Neural cell (in vitro differentiated cells): Measurements from ENCODE around the gene OR13C8. TPM values are rescaled to one million over a fixed set of nuclear protein-coding genes. Genes with fewer than 3 reads are reported as not detected.
"Not testable (repeated sequence)": the region's sequence is repeated elsewhere in the genome, so short reads cannot be mapped to it uniquely, and the experiment has no call there.

Experiments
- H2AFZ ChIP-seq: fragments of 200-600, 300-800 bp; sonication (generic), shearing (Covaris generic); 2 replicates; pipeline ENCODE4 v1.6.0; 2014; ENCODE audit warnings: low read depth, mild to moderate bottlenecking, antibody characterized with exemption, low read length, moderate library complexity
- H3F3A ChIP-seq: fragments of 200-600 bp; shearing (Covaris generic); 2 replicates; pipeline ENCODE4 v1.6.1; 2016; ENCODE audit warnings: mild to moderate bottlenecking, moderate library complexity, mixed read lengths, antibody characterized with exemption, low read length; ENCODE audit not compliant: insufficient read depth, poor library complexity, severe bottlenecking
- H3K27ac ChIP-seq: fragments of 200-600, 300-800 bp; sonication (generic), shearing (Covaris generic); 2 replicates; pipeline ENCODE4 v1.5.1; 2014; ENCODE audit warnings: mild to moderate bottlenecking, low read length, moderate library complexity
- H3K27me3 ChIP-seq: fragments of 300-800, 200-600 bp; sonication (generic), shearing (Covaris generic); 2 replicates; pipeline ENCODE4 v1.6.0; 2014; ENCODE audit warnings: mild to moderate bottlenecking, low read depth, low read length, moderate library complexity; ENCODE audit not compliant: insufficient read depth
- H3K36me3 ChIP-seq: fragments of 300-800, 200-600 bp; sonication (generic), shearing (Covaris generic); 2 replicates; pipeline ENCODE4 v1.5.1; 2014; ENCODE audit warnings: mild to moderate bottlenecking, antibody characterized with exemption, low read length, moderate library complexity; ENCODE audit not compliant: insufficient read depth
- H3K4me2 ChIP-seq: fragments of 300-800, 200-600 bp; sonication (generic), shearing (Covaris generic); 2 replicates; pipeline ENCODE4 v1.6.0; 2014; ENCODE audit warnings: mild to moderate bottlenecking, low read length
- H3K4me3 ChIP-seq: fragments of 300-800, 200-600 bp; sonication (generic), shearing (Covaris generic); 2 replicates; pipeline ENCODE4 v1.5.1; 2014; ENCODE audit warnings: mild to moderate bottlenecking, low read length, moderate library complexity
- H3K79me2 ChIP-seq: fragments of 200-600 bp; shearing (Covaris generic); replicated peaks from 2 replicates; pipeline ENCODE4 v1.6.0; 2014; ENCODE audit warnings: mild to moderate bottlenecking, low read length, moderate library complexity; ENCODE audit not compliant: insufficient read depth
- H3K9ac ChIP-seq: fragments of 300-800, 200-600 bp; sonication (generic), shearing (Covaris generic); 2 replicates; pipeline ENCODE4 v1.6.1; 2016; ENCODE audit warnings: mild to moderate bottlenecking, low read length, mixed read lengths
- H3K9me2 ChIP-seq: fragments of 200-600 bp; shearing (Covaris generic); 2 replicates; pipeline ENCODE4 v1.6.1; 2016; ENCODE audit warnings: mild to moderate bottlenecking, low read length, mixed read lengths; ENCODE audit not compliant: insufficient read depth
- H3K9me3 ChIP-seq: fragments of 200-600, 300-800 bp; sonication (generic), shearing (Covaris generic); 2 replicates; pipeline ENCODE4 v1.6.1; 2016; ENCODE audit warnings: mild to moderate bottlenecking, mixed run types, low read length, moderate library complexity, mixed read lengths
- H4K20me1 ChIP-seq: fragments of 200-600 bp; shearing (Covaris generic); 2 replicates; pipeline ENCODE4 v1.6.1; 2016; ENCODE audit warnings: mild to moderate bottlenecking, mixed run types; ENCODE audit not compliant: insufficient read depth
- EP300 ChIP-seq: fragments of 450-650 bp; conservative IDR thresholded peaks from 2 replicates; pipeline ENCODE4 v1.6.1; 2014; ENCODE audit warnings: antibody characterized with exemption, mild to moderate bottlenecking, moderate library complexity; ENCODE audit not compliant: poor library complexity, severe bottlenecking
- EZH2 ChIP-seq: fragments of 200-600, 300-800 bp; shearing (Covaris generic), sonication (generic); IDR thresholded peaks from 2 replicates; pipeline ENCODE4 v1.6.1; 2014; ENCODE audit warnings: antibody characterized with exemption, low read length, borderline replicate concordance, mild to moderate bottlenecking; ENCODE audit not compliant: insufficient read depth, poor library complexity, severe bottlenecking
- MXI1 ChIP-seq: fragments of 450-650 bp; conservative IDR thresholded peaks from 2 replicates; pipeline ENCODE4 v1.6.1; 2014; ENCODE audit warnings: antibody characterized with exemption, mild to moderate bottlenecking; ENCODE audit not compliant: poor library complexity, severe bottlenecking
- POLR2AphosphoS5 ChIP-seq: IDR thresholded peaks from 2 replicates; pipeline ENCODE4 v1.6.1; 2012
- RAD21 ChIP-seq: fragments of 450-650 bp; conservative IDR thresholded peaks from 2 replicates; pipeline ENCODE4 v1.6.1; 2014; ENCODE audit warnings: antibody characterized with exemption, mild to moderate bottlenecking, moderate library complexity
- SMC3 ChIP-seq: fragments of 450-650 bp; conservative IDR thresholded peaks from 2 replicates; pipeline ENCODE4 v1.6.1; 2014; ENCODE audit warnings: antibody characterized with exemption, mild to moderate bottlenecking, moderate library complexity; ENCODE audit not compliant: poor library complexity
- TAF1 ChIP-seq: IDR thresholded peaks from 2 replicates; pipeline ENCODE4 v1.6.1; 2012; ENCODE audit warnings: low read depth
- polyA minus RNA-seq: library from RNA; depleted of rRNA, polyadenylated mRNA; stranded (reverse); fragments of >200 nt; gene quantifications from 2 replicates; pipeline ENCODE4 v1.2.3, GENCODE V29; 2014
- polyA plus RNA-seq: library from polyadenylated mRNA; depleted of rRNA; stranded (reverse); fragments of >200 nt; gene quantifications from 2 replicates; pipeline ENCODE4 v1.2.3, GENCODE V29; 2014
- TF ChIP-seq, protein P1 (sequence below): IDR thresholded peaks from 2 replicates; pipeline ENCODE4 v1.6.1; 2012; ENCODE audit warnings: borderline replicate concordance
- TF ChIP-seq, protein P2 (sequence below): fragments of 450-650 bp; IDR thresholded peaks from 2 replicates; pipeline ENCODE4 v1.5.1; 2014; ENCODE audit warnings: antibody characterized with exemption, mild to moderate bottlenecking, moderate library complexity; ENCODE audit not compliant: poor library complexity, severe bottlenecking

OR13C8 gene, protein sequence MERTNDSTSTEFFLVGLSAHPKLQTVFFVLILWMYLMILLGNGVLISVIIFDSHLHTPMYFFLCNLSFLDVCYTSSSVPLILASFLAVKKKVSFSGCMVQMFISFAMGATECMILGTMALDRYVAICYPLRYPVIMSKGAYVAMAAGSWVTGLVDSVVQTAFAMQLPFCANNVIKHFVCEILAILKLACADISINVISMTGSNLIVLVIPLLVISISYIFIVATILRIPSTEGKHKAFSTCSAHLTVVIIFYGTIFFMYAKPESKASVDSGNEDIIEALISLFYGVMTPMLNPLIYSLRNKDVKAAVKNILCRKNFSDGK
- polyA plus RNA-seq (not detected in 2 replicates), polyA minus RNA-seq (not detected in 2 replicates)

DNA sequence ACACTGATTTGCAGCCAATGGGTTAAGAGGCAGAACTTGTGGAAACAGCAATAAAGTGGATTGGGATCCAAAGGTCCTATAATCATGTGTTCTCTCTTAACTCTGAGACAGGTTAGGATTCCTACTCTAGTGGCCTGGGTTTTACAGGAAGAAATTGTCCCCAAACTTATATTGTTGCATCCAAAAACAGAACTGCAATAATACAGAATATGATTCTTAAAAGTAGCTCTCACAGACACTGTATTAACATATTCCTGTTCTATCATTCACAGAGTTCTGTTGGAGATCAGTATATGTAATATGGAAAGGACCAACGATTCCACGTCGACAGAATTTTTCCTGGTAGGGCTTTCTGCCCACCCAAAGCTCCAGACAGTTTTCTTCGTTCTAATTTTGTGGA is at the start of gene OR13C8:
Gene OR13C8, plus strand, starts transcription at position 301 of the 400 bp plus-strand sequence. Its CDS starts 0 bp downstream, at position 301.
- H3K4me2 ChIP-seq = no peak within 1 kb of the TSS
- no peak within 1 kb of the TSS for H3K27ac ChIP-seq
- H3K79me2 ChIP-seq = no peaks in the 10 kb centered on the region
- TF ChIP-seq, protein P1, sequence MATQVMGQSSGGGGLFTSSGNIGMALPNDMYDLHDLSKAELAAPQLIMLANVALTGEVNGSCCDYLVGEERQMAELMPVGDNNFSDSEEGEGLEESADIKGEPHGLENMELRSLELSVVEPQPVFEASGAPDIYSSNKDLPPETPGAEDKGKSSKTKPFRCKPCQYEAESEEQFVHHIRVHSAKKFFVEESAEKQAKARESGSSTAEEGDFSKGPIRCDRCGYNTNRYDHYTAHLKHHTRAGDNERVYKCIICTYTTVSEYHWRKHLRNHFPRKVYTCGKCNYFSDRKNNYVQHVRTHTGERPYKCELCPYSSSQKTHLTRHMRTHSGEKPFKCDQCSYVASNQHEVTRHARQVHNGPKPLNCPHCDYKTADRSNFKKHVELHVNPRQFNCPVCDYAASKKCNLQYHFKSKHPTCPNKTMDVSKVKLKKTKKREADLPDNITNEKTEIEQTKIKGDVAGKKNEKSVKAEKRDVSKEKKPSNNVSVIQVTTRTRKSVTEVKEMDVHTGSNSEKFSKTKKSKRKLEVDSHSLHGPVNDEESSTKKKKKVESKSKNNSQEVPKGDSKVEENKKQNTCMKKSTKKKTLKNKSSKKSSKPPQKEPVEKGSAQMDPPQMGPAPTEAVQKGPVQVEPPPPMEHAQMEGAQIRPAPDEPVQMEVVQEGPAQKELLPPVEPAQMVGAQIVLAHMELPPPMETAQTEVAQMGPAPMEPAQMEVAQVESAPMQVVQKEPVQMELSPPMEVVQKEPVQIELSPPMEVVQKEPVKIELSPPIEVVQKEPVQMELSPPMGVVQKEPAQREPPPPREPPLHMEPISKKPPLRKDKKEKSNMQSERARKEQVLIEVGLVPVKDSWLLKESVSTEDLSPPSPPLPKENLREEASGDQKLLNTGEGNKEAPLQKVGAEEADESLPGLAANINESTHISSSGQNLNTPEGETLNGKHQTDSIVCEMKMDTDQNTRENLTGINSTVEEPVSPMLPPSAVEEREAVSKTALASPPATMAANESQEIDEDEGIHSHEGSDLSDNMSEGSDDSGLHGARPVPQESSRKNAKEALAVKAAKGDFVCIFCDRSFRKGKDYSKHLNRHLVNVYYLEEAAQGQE = no peak
- no peak for TF ChIP-seq POLR2AphosphoS5
- TF ChIP-seq EZH2 = no peak
- no peak for TF ChIP-seq RAD21
- TF ChIP-seq TAF1 = no peak
- TF ChIP-seq EP300 = no peak
- TF ChIP-seq MXI1 = no peak
- TF ChIP-seq, protein P2, sequence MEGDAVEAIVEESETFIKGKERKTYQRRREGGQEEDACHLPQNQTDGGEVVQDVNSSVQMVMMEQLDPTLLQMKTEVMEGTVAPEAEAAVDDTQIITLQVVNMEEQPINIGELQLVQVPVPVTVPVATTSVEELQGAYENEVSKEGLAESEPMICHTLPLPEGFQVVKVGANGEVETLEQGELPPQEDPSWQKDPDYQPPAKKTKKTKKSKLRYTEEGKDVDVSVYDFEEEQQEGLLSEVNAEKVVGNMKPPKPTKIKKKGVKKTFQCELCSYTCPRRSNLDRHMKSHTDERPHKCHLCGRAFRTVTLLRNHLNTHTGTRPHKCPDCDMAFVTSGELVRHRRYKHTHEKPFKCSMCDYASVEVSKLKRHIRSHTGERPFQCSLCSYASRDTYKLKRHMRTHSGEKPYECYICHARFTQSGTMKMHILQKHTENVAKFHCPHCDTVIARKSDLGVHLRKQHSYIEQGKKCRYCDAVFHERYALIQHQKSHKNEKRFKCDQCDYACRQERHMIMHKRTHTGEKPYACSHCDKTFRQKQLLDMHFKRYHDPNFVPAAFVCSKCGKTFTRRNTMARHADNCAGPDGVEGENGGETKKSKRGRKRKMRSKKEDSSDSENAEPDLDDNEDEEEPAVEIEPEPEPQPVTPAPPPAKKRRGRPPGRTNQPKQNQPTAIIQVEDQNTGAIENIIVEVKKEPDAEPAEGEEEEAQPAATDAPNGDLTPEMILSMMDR = no peak
- no peak for TF ChIP-seq SMC3
- no peaks in the 10 kb centered on the region for H3K9me2 ChIP-seq
- H3K27me3 ChIP-seq = no peaks in the 10 kb centered on the region
- H3F3A ChIP-seq = no peaks in the 10 kb centered on the region
- H3K4me3 ChIP-seq = no peak within 1 kb of the TSS
- H3K36me3 ChIP-seq = no peaks in the 10 kb centered on the region
- no peak within 1 kb of the TSS for H2AFZ ChIP-seq
- H4K20me1 ChIP-seq = no peaks in the 10 kb centered on the region
- H3K9ac ChIP-seq = no peak within 1 kb of the TSS
- H3K9me3 ChIP-seq = no peaks in the 10 kb centered on the region

GRCh38 chr9:104520241-104520640 is 48.7 kb upstream of the OR13C8 start:
- not testable (repeated sequence) for H3F3A ChIP-seq, H3K27ac ChIP-seq, H3K9me2 ChIP-seq, H3K4me2 ChIP-seq, H3K36me3 ChIP-seq, H3K79me2 ChIP-seq, H3K9ac ChIP-seq, H2AFZ ChIP-seq, H4K20me1 ChIP-seq, H3K9me3 ChIP-seq, H3K27me3 ChIP-seq, H3K4me3 ChIP-seq
